HG03442 (cell line): ENCODE measurements around the gene HSPBP1.

Experiments
- ATAC-seq: cut with Tn5 transposase; IDR thresholded peaks from one replicate; pipeline ENCODE4 v1.9.1; 2021; ENCODE audit warnings: mild to moderate bottlenecking, moderate library complexity; ENCODE audit not compliant: unreplicated experiment

The HSPBP1 gene

DNA sequence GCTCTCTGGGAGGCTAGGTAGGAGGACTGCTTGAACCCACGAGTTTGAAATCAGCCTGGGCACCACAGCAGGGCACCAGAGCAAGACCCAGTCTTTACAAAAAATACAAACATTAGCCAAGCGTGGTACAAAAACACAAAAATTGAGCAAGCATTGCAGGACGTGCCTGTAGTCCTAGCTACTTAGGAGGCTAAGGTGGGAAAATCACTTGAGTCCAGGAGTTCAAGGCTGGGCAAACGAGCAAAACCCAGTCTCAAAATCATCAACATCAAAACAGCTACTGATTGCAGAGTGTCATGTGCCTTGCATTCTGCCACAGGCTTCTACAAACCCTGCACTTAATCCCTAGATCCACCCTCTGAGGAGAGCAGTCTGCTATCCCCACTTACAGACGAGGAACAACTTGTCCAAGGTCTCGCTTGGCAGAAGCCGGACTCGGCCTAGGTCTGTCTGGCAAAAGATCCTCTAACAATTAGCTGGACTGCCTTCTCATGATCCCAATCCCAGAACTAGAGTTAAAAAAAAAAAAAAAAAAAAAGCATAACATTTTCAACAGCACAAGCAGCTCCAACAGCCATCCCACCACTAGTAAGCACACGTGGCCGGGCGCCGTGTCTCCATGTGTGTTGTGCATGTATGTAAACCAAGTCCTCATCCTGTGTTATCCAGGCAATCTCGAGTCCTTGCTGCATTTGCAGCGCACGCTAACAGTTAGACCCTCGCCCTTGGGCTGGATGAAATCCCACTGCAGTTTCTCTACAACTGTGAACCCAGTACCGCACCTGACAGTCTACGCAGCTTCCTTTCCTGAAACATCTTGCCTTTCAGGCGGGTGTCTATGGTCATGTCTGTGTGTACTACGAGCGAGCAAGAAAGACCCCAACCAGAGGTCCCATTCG, 23.1 kb downstream of the HSPBP1 start:
- ATAC-seq: no peak

DNA sequence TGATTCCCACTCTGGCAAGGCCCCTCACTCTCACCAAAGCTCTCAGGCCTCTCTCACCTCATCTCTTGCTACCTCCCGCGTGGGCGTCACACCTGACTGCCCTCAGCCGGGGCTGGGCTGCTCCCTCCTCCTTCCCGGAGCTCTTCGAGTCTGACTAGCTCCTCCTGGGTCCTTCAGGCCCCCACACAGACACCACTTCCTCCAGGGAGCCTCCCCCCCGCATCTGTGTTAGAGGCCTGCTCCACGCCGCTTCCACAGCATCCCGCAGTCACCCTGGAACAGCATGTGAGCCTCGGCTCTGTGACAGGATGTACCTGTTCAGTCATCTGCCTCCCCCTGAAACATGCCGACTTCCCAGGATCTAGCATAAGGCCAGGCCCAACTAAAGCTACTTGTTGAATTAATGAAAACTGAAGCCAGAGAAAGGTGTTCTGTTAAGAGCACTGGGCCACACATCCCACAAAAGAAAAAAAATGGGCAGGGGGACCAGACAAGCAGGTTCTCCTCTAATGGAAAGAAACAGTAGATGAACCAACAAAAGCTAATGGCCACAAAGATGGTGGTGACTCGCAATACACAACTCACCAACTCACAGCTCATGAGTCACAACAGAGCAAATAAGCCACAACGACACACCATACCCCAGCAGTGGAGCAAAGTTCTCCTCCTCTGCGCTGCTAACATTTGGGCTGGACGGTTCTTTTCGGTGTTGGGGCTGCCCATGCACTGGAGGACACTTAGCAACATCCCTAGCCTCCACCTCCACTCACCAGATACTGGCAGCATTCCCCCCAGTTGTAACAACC, 24.1 kb downstream of the HSPBP1 start:
- ATAC-seq: no peak

DNA sequence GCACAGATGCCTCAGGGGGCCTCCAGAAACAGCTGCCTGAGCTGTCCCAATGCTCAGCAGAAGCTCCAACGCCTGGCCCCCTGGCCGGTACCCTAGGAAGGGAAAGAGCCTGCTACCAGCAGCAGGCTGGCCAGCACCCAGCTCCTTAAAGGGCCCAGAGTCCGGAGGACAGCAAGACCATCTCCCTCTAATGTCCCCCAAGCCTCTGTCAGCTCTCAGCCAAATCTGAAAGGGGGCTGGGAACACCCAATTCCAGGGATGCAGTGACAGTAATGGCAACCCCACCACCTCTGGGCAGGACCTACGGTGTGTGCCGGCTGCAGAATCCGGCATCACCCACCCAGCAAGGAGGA, 25.3 kb downstream of the HSPBP1 start:
- ATAC-seq: no peak

DNA sequence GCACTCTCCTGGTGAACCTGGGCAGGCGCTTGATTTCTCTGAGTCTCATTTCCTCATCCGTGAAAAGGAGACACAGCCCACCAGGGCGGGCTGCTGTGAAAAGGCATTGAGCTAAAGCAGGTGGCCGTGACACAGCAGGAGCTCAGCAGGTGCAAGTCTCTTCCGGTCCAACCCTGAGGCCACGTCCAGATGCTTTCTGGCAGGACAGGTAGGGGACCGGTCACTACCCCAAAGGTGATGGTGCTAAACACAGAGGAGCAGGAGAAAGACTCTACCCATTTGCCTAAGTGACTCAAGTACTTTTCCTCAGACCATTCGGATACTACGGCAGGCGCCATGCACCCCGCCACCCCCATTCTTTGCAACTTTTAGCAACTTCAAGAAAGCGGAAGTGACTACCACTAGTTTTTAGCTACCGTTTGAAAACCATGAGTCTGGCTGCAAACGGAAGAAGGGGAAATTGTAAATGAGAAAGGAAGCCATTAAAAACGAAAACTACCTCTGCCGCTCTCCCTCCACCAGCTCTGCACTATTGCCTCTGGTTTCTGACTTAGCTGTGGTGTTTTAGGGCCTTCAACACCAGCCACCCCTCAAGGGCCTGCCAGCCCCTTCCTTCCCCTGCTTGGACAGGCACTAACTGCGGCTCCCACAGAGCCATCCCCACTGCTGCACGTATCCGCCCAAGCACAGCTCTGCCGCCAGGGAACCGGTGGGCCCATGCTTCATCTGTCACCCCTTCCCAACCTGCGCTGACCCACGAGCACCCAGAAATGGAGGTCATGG, 25.9 kb downstream of the HSPBP1 start:
- no peak for ATAC-seq

DNA sequence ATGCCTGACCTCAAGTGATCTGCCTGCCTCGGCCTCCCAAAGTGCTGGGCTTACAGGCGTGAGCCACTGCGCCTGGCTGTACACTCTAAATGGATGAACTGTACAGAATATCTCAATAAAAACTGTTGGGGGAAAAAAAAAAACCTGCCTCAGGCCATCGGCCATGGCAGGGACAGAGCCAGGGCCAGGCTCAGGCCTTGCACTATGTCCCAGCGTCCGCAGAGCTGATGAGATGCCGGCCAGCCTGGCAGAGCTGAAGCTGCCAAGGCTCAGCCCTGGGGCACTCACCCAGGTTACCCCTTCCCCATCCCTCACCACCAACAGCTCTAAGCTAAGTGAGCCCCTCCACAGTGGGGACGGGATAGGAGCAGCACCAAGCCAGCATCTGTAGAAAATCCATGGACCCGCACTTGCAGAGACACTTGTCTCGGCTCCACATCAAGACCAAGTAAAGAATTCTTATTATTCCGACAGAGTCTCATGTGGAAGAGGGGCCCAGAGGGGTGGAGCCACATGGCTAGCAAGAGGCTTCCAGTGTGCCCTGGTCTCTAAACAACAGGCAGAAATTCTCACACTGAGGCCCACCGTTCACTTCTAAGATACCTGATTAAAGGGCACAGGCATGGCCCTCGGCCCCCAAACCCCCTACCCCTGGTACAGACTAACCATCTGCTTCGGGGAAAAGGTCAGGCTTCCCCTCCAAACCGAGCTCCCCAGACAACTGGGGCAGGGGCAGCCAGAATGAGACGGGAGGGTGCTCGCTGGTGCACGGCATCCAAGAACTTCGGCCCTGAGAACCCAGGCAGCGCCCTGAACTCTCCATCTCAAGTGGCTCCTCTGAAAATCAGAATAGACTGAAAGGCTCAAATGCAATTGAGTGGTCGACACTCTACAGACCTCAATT, 26.9 kb downstream of the HSPBP1 start:
- no peak for ATAC-seq

DNA sequence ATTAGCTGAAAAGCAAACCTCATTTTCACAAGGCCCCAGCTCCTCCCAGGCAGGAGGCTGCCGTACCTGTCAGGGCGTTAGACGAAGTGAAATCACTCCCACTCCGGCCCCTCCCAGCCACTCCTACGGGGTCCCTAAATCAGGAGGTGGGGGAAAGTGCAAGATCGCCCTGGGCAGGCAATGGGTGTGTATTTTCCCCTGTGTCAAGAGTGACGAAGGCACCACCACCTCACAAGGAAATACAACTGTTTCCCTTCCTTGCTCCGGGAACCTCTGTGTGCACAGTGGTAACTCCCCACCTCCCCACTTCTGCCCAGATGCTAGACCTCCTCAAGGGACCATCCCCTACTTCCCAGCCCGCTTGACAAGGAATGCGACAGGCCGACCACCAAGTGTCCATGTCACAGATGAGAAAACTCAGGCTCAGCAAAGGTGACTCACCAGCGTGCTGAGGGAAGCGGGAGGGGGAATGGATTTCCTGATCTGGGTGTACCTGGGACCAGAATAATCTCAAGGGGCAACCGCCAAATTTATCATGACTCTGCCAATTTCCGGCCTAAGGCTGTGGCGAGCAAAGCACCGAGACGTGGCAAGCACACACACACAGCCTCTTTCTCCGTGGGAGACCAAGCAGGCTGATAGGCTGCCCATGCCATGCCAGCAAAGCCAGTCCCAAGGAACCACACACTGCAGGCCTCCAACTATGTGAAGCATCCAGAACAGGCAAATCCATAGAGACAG, 28.4 kb downstream of the HSPBP1 start:
- ATAC-seq: no peak

DNA sequence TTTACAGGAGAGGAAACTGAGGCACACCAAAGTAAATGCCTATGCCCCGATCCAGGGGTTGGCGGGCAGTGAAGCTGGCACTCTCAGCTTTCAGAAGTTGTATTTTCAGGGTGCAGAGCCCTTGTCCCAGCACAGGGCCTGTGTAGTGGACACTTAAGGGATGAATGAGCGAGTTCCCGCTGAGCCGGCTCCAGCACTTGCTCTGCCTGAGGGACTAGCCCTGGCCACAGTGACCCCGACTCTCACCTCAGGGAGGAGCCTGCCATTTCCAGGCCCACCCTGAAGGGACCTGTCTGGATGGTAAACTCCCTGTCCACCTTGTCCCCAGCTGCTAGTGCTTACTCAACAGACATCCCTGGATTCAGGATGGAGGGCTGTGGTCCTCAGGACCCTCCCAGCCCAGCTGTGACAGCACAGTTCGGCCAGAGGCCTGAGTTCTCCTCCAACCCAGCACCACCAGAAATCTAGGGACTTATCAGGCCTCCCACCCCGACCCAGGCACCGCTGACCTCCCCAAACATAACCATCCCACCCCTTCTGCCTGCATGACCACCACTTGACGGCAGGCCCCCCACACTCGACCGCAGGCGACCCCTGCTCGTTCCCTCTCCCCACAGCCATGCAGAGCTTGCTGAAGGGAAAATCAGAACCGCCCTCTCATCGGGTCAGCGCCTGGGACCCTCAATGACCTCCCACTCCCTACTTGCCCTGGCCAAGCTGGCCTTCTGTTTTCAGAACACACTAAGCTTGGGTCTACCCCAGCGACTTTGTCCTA, 29.5 kb downstream of the HSPBP1 start:
- no peak for ATAC-seq

DNA sequence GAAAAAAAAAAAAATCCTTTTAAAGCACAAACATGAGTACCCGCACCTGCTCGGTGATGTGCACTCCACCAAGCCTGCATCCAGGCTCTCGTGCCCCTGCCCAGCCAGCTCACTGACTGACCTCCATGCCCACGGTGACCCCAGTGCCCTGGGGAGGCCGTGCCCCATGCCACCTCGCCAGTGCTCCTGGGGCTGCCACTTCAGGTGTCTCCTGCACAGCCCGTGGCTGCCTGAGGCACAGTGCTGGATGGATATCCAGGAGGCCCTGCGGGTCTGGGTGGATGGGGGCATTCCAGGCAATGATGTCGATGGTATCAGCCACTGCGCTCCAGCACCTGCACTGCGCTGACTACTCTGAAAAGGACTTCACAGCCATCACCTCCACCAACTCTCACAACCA, 30.1 kb downstream of the HSPBP1 start:
- no peak for ATAC-seq

DNA sequence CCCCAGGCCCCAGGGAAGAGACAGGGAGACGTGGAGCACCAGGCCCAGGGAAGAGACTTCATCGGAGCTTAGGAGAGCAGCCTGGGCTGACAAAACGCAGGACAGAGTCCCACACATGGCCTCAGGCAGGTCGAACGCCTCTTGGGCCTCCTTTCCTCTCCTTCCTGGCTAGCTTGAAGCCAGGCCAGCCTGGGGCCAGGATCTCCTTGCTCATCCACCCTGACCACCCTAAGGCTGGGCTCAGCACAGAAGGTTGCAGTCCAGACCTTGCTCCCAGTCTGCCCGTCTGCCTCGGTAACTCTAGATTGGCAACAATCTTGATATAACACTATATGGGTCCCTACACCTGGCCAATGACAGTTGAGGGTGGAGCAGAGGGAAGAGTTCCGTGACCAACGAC, 31.2 kb downstream of the HSPBP1 start:
- ATAC-seq: no peak

DNA sequence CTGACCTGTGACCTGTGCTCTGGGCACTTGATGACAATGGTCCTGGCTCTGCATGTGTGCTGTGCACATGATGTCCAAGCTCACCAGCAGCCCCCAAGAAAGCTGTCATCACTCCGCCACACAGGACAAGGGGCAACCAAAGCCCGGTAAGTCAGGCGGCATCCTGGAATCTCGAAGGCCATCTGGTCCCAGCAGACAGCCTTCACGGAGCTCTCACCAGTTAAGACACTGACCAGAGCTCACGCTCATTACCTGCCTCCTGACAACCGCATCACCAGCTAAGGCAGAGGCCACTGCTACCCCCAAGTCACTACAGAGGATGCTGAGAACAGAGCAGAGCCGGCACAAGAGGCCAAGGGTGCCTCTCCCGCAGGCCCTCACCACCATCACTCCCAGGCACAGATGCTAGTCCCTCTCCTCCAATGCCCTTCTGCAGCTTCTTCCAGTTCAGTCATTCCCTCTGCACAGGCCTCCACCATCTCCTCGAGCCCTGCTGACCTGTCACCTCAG, 31.7 kb downstream of the HSPBP1 start:
- no peak for ATAC-seq

DNA sequence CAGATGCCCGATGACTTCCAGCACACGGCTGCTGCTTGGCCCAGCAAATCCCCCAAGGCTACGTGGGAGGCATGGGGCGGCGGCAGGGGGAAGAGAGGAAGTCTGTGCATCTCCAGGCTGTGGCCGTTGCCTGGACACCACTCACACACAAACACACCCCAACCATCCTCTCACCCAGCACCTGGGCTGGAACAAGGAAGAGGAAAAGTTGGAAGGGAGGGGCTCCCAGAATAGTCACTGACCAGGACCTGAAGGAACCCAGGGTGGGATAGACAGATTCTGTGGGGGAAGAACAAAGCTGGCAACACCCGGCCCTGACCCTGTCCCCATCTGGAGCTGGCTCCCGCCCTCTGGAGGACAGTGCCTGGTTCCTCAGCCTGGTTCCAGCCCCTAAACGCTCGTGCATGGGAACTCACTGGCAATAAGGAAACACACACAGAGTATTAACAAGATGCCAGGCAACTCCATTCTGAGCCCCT, 32.2 kb downstream of the HSPBP1 start:
- ATAC-seq: no peak

DNA sequence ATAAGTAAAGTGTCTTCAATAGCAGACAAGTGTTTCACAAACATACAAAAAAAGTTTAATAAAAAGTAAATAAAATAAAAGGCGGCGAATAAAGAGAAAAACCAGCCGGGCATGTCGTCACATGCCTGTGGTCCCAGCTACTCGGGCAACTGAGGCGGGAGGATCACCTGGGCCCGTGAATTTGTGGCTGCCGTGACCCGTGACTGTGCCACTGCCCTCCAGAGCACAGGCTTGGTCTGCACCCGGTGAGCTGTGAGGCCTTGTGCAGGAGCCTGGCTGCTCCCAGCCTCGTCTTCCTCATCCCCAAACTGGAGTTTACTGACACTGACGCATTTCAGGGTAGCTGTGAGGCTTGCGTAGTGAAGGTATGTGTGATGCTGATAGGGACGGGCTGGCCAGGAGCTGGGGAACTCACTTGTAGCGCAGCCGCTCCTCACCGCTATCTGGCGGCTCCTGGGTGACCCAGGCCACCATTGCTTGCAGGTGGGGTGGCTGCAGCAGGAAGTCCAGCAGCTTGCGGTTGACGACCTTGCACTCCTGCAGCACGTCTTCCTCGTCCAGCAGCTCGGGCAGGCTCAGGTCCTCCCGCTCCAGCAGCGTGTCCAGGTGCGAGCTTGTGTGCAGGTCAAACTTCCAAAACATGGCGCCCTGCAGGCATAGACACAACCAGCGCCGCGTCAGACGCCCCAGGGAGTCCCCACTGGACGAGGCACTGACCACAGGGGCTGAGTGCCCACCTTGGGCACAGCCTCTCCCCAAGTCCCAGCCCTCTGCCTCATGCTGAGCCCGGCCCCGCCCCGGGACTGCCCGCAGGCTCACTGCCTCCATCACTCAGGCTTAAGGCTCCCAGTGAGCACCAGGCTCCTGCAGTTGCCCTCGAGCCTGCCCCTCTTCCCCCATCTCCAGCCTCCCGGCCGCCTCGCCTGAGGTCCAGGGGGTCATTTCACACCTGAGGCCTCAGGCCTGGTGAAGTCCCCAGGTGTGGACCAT, 33.2 kb downstream of the HSPBP1 start:
- no peak for ATAC-seq

DNA sequence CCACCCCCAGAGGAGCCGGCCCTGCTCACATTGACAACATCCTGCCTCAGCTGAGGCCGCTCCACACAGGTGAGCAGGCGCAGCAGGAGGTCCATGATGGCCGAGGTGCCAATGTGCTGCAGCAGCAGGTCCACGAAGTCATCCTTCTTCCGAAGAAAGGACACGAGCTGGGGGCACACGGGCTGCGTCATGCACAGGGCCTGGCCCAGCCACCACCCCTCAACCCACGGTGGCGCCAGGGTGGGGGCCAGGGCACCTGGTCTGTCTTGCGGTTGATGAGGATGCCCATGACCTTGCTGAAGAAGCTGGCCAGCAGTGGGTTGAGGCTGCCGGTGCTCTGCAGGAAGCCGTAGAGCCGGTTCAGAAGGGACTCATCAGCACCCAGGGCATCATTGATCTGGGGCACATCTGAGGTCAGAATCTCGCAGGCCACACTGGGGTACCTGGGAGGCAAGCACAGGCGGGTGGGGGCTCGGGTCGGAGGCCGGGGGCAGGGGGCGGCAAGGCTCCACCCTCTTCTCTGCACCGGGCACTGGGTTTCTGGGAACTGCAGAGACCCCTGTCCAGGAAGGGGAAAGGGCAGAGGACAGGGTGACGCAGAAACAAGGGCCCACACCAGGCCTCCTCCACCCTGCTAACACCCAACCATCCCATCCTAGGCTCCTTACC, 34.5 kb downstream of the HSPBP1 start:
- no peak for ATAC-seq

DNA sequence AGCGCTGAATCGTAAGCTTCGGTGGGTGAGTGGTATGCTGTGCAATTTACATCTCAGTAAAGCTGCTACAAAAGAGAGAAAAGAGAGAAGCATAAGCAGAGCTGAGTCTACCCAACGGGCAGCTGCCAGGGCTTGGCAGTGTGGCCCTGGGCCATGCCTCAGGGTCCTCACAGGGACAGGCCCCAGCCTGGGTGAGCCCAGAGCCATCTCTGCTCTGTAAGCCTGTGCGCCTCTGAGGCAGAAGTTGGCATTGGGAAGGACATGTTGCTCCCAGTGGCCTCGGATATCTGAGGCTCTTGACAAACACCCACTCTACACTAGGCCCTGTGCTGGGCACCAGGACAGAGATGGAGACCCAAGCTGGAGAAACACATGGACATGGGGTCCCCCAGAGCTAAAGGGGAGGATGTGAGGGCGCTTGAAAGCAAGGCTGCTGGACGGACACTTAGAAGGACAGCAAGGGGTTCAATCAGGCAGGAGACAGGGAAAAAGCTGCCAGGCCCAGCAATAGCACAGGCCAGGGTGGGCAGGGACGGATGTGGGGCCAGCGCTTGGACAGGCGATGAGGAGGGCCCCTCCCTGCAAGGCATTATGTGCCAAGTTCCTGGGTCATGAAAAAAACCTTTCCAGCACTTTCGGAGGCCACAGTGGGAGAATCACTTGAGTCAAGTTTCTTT, 35.8 kb downstream of the HSPBP1 start:
- ATAC-seq: no peak

DNA sequence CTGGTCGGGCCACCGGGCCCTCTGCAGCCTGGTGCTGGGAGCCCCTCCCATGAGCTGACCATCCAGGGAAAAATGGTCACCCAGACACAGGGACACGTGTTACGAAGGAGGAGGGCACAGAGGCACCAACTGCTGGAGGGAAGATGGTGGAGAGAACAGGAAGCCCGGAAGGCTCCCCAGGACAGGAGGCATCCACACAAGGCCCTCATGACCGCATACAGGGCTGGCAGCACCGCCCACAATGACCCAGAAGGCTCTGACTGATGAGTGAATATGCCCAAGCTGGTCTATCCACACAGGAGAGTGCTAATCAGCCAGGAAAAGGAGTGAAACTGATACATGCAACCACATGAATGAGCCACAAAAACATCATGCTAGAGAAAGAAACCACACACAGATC, 37.4 kb downstream of the HSPBP1 start:
- no peak for ATAC-seq

DNA sequence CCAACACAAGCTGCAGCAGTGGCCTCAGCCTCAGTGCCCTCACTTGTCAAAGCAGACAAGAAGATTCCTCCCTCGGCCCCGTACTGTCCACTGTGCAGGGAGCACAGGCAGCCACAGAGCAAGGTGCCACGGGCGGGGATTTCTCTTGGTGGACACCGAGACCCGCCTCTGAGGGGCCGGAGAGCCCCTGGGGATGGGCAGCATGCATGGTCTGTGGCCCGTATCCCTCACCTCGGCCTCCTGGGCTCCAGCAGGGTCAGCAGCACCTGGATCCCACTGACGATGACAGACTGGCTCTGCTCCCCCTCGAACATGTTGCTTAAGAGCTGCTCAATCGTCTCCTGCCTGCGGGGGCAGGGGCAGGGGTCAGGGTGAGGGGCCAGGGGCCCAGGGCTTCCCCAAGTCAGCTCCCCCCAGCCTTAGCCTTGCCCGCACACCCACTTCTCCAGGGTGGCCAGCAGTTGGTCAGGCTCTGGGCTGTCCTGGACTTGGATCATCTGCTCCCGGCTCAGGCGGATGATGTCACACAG, 37.9 kb downstream of the HSPBP1 start:
- ATAC-seq: no peak
